Measurements from ENCODE around the gene CKS1B.

Gene CKS1B

GRCh38 chr1:154943649-154944400 is 30.7 kb upstream of the CKS1B start:
- Mint-ChIP-seq H3K4me1 (peaks cover 46% of the 10 kb centered on the region), H3K9me3 (no peaks in the 10 kb centered on the region), H3K27ac (peak overlapping the region; percentile 80), H3K4me3 (no peak overlapping the region), H3K27me3 (no peaks in the 10 kb centered on the region), H3K36me3 (peaks cover 7% of the 10 kb centered on the region)

- no peaks in the 10 kb centered on the region for H3K27me3 Mint-ChIP-seq
- peaks cover 46% of the 10 kb centered on the region for H3K4me1 Mint-ChIP-seq
- H3K36me3 Mint-ChIP-seq: peaks cover 7% of the 10 kb centered on the region
- H3K27ac Mint-ChIP-seq: no peak overlapping the region
- no peaks in the 10 kb centered on the region for H3K9me3 Mint-ChIP-seq
- H3K4me3 Mint-ChIP-seq: no peak overlapping the region
Observed at GRCh38 chr1:154944401-154945159, 29.9 kb upstream of the CKS1B start.

- Mint-ChIP-seq H3K4me3 (no peak overlapping the region), H3K9me3 (no peaks in the 10 kb centered on the region), H3K4me1 (peaks cover 43% of the 10 kb centered on the region), H3K27ac (no peak overlapping the region), H3K36me3 (peaks cover 7% of the 10 kb centered on the region), H3K27me3 (no peaks in the 10 kb centered on the region)
Observed at GRCh38 chr1:154945160-154945961, 29.1 kb upstream of the CKS1B start.

- peaks cover 43% of the 10 kb centered on the region for H3K4me1 Mint-ChIP-seq
- H3K36me3 Mint-ChIP-seq: peaks cover 11% of the 10 kb centered on the region
- no peaks in the 10 kb centered on the region for H3K9me3 Mint-ChIP-seq
- no peak overlapping the region for H3K4me3 Mint-ChIP-seq
- no peaks in the 10 kb centered on the region for H3K27me3 Mint-ChIP-seq
- H3K27ac Mint-ChIP-seq: peak overlapping the region; percentile 53
Observed at GRCh38 chr1:154945962-154946850, 28.3 kb upstream of the CKS1B start.

- Mint-ChIP-seq H3K4me1 (peaks cover 50% of the 10 kb centered on the region), H3K9me3 (no peaks in the 10 kb centered on the region), H3K4me3 (no peak overlapping the region), H3K27ac (no peak overlapping the region), H3K27me3 (no peaks in the 10 kb centered on the region), H3K36me3 (peaks cover 11% of the 10 kb centered on the region)
Observed at GRCh38 chr1:154948079-154948478, 26.4 kb upstream of the CKS1B start.

GRCh38 chr1:154951901-154952657 is 22.4 kb upstream of the CKS1B start:
- Mint-ChIP-seq H3K9me3 (no peaks in the 10 kb centered on the region), H3K36me3 (peaks cover 7% of the 10 kb centered on the region), H3K27ac (peak overlapping the region; percentile 96), H3K4me3 (peak overlapping the region; percentile 73), H3K27me3 (no peaks in the 10 kb centered on the region), H3K4me1 (peaks cover 78% of the 10 kb centered on the region)

- Mint-ChIP-seq H3K4me1 (peaks cover 81% of the 10 kb centered on the region), H3K4me3 (peak overlapping the region; percentile 73), H3K27me3 (no peaks in the 10 kb centered on the region), H3K9me3 (no peaks in the 10 kb centered on the region), H3K36me3 (peaks cover 7% of the 10 kb centered on the region), H3K27ac (peak overlapping the region; percentile 96)
Observed at GRCh38 chr1:154952664-154953063, 21.8 kb upstream of the CKS1B start.

- peak overlapping the region; percentile 96 for H3K27ac Mint-ChIP-seq
- H3K27me3 Mint-ChIP-seq: no peaks in the 10 kb centered on the region
- peak overlapping the region; percentile 97 for H3K4me3 Mint-ChIP-seq
- peaks cover 87% of the 10 kb centered on the region for H3K4me1 Mint-ChIP-seq
- peaks cover 8% of the 10 kb centered on the region for H3K36me3 Mint-ChIP-seq
- no peaks in the 10 kb centered on the region for H3K9me3 Mint-ChIP-seq
Observed at GRCh38 chr1:154953611-154954038, 20.9 kb upstream of the CKS1B start.

GRCh38 chr1:154954541-154954940 is 19.9 kb upstream of the CKS1B start:
- Mint-ChIP-seq H3K27me3 (no peaks in the 10 kb centered on the region), H3K4me3 (peak overlapping the region; percentile 97), H3K4me1 (peaks cover 80% of the 10 kb centered on the region), H3K36me3 (peaks cover 6% of the 10 kb centered on the region), H3K9me3 (no peaks in the 10 kb centered on the region), H3K27ac (peak overlapping the region; percentile 96)

GRCh38 chr1:154955039-154955717 is 19.3 kb upstream of the CKS1B start:
- H3K27ac Mint-ChIP-seq: peak overlapping the region; percentile 96

GRCh38 chr1:154955718-154956543 is 18.6 kb upstream of the CKS1B start, which contains the start of gene PBXIP1:
TSS of gene PBXIP1 (minus strand) at chr1:154956099. CDS start at chr1:154953721, 2,378 bp downstream.
- Mint-ChIP-seq H3K4me1 (peaks cover 81% of the 10 kb centered on the region), H3K27me3 (no peaks in the 10 kb centered on the region), H3K9me3 (no peaks in the 10 kb centered on the region), H3K4me3 (peak within 1 kb of the TSS; percentile 97), H3K36me3 (peaks cover 2% of the 10 kb centered on the region), H3K27ac (peak within 1 kb of the TSS; percentile 96)

More at GRCh38 chr1:154955039-154955717, 19.3 kb upstream of the CKS1B start:
- Mint-ChIP-seq H3K4me1 (peaks cover 80% of the 10 kb centered on the region), H3K9me3 (no peaks in the 10 kb centered on the region), H3K27me3 (no peaks in the 10 kb centered on the region), H3K4me3 (peak overlapping the region; percentile 97), H3K36me3 (peaks cover 6% of the 10 kb centered on the region)

- Mint-ChIP-seq H3K4me3 (peak overlapping the region; percentile 97), H3K27me3 (no peaks in the 10 kb centered on the region), H3K9me3 (no peaks in the 10 kb centered on the region), H3K27ac (peak overlapping the region; percentile 96), H3K4me1 (peaks cover 75% of the 10 kb centered on the region), H3K36me3 (peaks cover 2% of the 10 kb centered on the region)
Observed at GRCh38 chr1:154956544-154956941, 17.9 kb upstream of the CKS1B start.

GRCh38 chr1:154957091-154957657 is 17.3 kb upstream of the CKS1B start:
- H3K27ac Mint-ChIP-seq: peak overlapping the region; percentile 46
- H3K27me3 Mint-ChIP-seq: no peaks in the 10 kb centered on the region
- H3K4me3 Mint-ChIP-seq: peak overlapping the region; percentile 44
- H3K9me3 Mint-ChIP-seq: no peaks in the 10 kb centered on the region
- H3K36me3 Mint-ChIP-seq: peaks cover 2% of the 10 kb centered on the region
- H3K4me1 Mint-ChIP-seq: peaks cover 70% of the 10 kb centered on the region

All from activated naive CD4-positive, alpha-beta T cell treated with anti-CD3 and anti-CD28 coated beads, Interleukin-2, amount 50 U/mL, for 24 hours (primary cell).